Measurements from ENCODE around the gene ISOC2. TPM values are rescaled to one million over a fixed set of nuclear protein-coding genes. Genes with fewer than 3 reads are reported as not detected.

Gene ISOC2
- total RNA-seq, 1 donor from 2014 or later: 25.3 TPM

GRCh38 chr19:55484593-55485438, 23.4 kb upstream of the ISOC2 start, which contains the start of gene NAT14:
Gene NAT14 (plus strand): TSS chr19:55485188. CDS start chr19:55485709, 521 bp downstream.
- TF ChIP-seq, protein P1, sequence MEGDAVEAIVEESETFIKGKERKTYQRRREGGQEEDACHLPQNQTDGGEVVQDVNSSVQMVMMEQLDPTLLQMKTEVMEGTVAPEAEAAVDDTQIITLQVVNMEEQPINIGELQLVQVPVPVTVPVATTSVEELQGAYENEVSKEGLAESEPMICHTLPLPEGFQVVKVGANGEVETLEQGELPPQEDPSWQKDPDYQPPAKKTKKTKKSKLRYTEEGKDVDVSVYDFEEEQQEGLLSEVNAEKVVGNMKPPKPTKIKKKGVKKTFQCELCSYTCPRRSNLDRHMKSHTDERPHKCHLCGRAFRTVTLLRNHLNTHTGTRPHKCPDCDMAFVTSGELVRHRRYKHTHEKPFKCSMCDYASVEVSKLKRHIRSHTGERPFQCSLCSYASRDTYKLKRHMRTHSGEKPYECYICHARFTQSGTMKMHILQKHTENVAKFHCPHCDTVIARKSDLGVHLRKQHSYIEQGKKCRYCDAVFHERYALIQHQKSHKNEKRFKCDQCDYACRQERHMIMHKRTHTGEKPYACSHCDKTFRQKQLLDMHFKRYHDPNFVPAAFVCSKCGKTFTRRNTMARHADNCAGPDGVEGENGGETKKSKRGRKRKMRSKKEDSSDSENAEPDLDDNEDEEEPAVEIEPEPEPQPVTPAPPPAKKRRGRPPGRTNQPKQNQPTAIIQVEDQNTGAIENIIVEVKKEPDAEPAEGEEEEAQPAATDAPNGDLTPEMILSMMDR (IDR thresholded peaks at IDR 0.05): no peak
- Histone ChIP-seq H3K9me3 (no peaks in the 10 kb centered on the region), H3K36me3 (peaks cover 5% of the 10 kb centered on the region), H3K4me3 (peak within 1 kb of the TSS; percentile 55), H3K27ac (peak within 1 kb of the TSS; percentile 69), H3K27me3 (no peaks in the 10 kb centered on the region), H3K4me1 (peaks cover 8% of the 10 kb centered on the region)
- intact Hi-C loops (cut with DNase I): no loop called here
- ATAC-seq (peak; percentile 53), DNase-seq (peak; percentile 81)

DNA sequence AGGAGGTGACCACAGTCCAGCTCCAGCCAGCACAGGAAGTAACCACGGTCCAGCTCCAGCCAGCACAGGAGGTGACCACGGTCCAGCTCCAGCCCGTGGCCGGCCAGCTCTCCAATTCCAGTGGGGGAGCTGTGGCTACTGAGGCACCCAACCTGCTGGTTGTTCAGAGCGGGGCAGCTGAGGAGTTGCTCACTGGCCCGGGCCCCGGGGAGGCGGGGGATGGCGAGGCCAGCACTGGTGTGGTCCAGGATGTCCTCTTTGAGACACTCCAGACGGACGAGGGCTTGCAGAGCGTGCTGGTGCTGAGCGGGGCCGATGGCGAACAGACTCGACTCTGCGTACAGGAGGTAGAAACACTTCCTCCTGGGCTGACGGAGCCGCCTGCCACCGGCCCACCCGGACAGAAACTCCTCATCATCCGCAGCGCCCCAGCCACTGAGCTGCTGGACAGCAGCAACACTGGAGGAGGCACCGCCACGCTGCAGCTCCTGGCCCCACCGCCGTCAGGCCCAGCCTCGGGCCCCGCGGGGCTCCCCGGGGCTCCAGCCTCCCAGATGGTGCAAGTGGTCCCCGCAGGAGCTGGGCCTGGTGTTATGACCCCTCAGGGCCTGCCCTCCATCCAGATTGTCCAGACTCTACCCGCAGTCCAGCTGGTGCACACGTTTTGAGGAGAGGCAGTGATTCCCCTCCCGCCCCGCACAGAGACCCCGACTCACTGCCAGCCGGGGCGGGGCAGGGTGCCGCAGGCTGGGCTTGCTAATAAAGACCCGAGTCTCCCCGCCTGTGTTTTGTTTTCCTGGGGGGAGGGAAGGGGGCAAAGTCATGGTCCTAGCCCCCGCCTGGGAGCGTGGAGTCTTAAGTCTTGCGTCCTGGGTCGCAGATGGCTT, 22.5 kb upstream of the ISOC2 start:
- intact Hi-C loops (cut with DNase I): no loop called here
- DNase-seq: no peak

DNA sequence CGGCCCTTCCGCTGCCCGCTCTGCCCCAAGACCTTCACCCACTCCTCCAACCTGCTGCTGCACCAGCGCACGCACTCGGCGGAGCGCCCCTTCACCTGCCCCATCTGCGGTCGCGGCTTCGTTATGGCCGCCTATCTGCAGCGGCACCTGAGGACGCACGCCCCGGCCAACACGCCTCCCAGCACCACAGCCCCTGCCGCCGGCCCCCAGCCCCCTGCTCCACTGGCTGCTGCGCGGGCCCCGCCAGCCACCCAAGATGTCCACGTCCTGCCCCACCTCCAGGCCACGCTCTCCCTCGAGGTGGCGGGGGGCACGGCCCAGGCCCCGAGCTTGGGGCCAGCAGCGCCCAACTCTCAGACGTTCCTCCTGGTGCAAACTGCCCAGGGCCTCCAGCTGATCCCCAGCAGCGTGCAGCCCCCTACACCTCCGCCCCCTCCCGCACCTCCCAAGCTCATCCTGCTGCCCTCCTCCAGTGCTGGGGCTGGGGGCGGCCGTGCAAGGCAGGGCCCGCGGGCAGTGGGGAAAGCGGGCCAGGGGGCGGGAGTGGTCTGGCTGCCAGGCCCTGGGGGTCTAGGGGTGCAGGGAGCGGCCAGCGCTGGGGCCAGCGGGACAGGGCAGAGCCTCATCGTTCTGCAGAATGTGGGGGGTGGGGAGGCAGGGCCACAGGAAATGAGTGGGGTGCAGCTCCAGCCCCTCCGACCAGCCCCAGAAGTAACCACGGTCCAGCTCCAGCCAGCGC, 21.7 kb upstream of the ISOC2 start:
- Histone ChIP-seq H3K9me3 (no peaks in the 10 kb centered on the region), H3K4me1 (peaks cover 8% of the 10 kb centered on the region), H3K27ac (no peak overlapping the region), H3K4me3 (no peak overlapping the region), H3K27me3 (no peaks in the 10 kb centered on the region), H3K36me3 (peaks cover 5% of the 10 kb centered on the region)
- TF ChIP-seq, protein P1 (IDR thresholded peaks at IDR 0.05): no peak
- no peak for ATAC-seq
- no peak for DNase-seq
- intact Hi-C loops (cut with DNase I): no loop called here

More for the DNA sequence above, 22.5 kb upstream of the ISOC2 start:
- Histone ChIP-seq H3K9me3 (no peaks in the 10 kb centered on the region), H3K27ac (peak overlapping the region; percentile 69), H3K4me3 (peak overlapping the region; percentile 55), H3K4me1 (peaks cover 8% of the 10 kb centered on the region), H3K27me3 (no peaks in the 10 kb centered on the region), H3K36me3 (peaks cover 5% of the 10 kb centered on the region)
- ATAC-seq: no peak
- TF ChIP-seq, protein P1 (IDR thresholded peaks at IDR 0.05): no peak

DNA sequence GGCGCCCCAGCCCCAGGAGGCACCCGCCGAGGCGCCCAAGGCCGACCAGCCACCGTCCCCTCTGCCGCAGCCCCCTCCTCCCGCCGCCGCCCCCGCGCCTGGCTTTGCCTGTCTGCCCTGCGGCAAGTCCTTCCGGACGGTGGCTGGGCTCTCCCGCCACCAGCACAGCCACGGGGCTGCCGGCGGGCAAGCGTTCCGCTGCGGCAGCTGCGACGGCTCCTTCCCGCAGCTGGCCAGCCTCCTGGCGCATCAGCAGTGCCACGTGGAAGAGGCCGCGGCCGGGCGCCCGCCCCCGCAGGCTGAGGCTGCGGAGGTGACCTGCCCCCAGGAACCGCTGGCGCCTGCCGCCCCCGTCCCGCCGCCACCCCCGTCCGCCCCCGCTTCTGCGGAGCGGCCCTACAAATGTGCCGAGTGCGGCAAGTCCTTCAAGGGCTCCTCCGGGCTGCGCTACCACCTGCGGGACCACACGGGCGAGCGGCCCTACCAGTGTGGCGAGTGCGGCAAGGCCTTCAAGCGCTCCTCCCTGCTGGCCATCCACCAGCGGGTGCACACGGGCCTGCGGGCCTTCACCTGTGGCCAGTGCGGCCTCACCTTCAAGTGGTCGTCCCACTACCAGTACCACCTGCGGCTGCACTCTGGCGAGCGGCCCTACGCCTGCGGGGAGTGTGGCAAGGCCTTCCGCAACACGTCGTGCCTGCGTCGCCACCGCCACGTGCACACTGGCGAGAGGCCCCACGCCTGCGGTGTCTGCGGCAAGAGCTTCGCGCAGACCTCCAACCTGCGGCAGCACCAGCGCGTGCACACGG, 20.9 kb upstream of the ISOC2 start:
- peaks cover 13% of the 10 kb centered on the region for H3K4me1 ChIP-seq
- DNase-seq (no peak), ATAC-seq (no peak)
- no peaks in the 10 kb centered on the region for H3K27me3 ChIP-seq
- no peak overlapping the region for H3K27ac ChIP-seq
- no peak overlapping the region for H3K4me3 ChIP-seq
- TF ChIP-seq, protein P1 (IDR thresholded peaks at IDR 0.05): no peak
- intact Hi-C loops (cut with DNase I): no loop called here
- no peaks in the 10 kb centered on the region for H3K9me3 ChIP-seq
- H3K36me3 ChIP-seq: peaks cover 5% of the 10 kb centered on the region

DNA sequence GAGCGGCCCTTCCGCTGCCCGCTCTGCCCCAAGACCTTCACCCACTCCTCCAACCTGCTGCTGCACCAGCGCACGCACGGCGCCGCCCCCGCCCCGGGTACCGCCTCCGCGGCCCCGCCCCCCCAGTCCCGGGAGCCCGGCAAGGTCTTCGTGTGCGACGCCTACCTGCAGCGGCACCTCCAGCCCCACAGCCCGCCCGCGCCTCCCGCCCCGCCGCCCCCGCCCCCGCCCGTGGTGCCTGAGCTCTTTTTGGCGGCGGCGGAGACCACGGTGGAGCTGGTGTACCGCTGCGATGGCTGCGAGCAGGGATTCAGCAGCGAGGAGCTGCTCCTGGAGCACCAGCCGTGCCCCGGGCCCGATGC, 20.3 kb upstream of the ISOC2 start:
- Histone ChIP-seq H3K4me3 (no peak overlapping the region), H3K27ac (no peak overlapping the region), H3K9me3 (no peaks in the 10 kb centered on the region), H3K4me1 (peaks cover 15% of the 10 kb centered on the region), H3K36me3 (peaks cover 5% of the 10 kb centered on the region), H3K27me3 (no peaks in the 10 kb centered on the region)
- DNase-seq (no peak), ATAC-seq (no peak)
- intact Hi-C loops (cut with DNase I): no loop called here
- TF ChIP-seq, protein P1 (IDR thresholded peaks at IDR 0.05): no peak
